ENCODE results near the gene TAPBP.

GRCh38 chr6:33273129-33273923 is 40.6 kb downstream of the TAPBP start:
- TF ChIP-seq TAF1 (IDR thresholded peaks at IDR 0.05; ENCODE audit: low read depth, low read length) (no peak), CTCF (IDR thresholded peaks at IDR 0.05; ENCODE audit: control extremely low read depth in 1 of 3, insufficient read depth in 1 of 3, low read depth in 1 of 3, low read length in 3 of 3) (no peak), FOSL1 (IDR thresholded peaks at IDR 0.05; ENCODE audit: insufficient read depth, low read depth, low read length) (no peak), SIX5 (IDR thresholded peaks at IDR 0.05; ENCODE audit: low read depth, low read length) (no peak), POLR2AphosphoS5 (IDR thresholded peaks at IDR 0.05; ENCODE audit: low read depth, low read length) (no peak; the same call in none of the 2 replicates), MAFK (IDR thresholded peaks at IDR 0.05; ENCODE audit: low read depth, low read length) (no peak), GABPA (IDR thresholded peaks at IDR 0.05; ENCODE audit: borderline replicate concordance, insufficient read depth, low read length) (no peak), EZH2 (IDR thresholded peaks at IDR 0.05; ENCODE audit: low read depth, low read length, severe bottlenecking) (no peak), RAD21 (IDR thresholded peaks at IDR 0.05 in 1 of 2, conservative IDR thresholded peaks at IDR 0.05 in 1 of 2; ENCODE audit: low read depth in 2 of 2, low read length in 2 of 2) (no peak), SUZ12 (IDR thresholded peaks at IDR 0.05; ENCODE audit: low read length) (no peak), YY1 (IDR thresholded peaks at IDR 0.05; ENCODE audit: low read depth, low read length) (no peak), EGR1 (IDR thresholded peaks at IDR 0.05; ENCODE audit: borderline replicate concordance, low read depth, low read length) (no peak), SRF (IDR thresholded peaks at IDR 0.05; ENCODE audit: low read depth, low read length) (no peak), SP1 (IDR thresholded peaks at IDR 0.05; ENCODE audit: low read depth, low read length) (no peak)

Data from H1 (cell line).